ENCODE data around the gene BTBD2. TPM values are rescaled to one million over a fixed set of nuclear protein-coding genes. Genes with fewer than 3 reads are reported as not detected.

The BTBD2 gene
- total RNA-seq, 2 donors from 2014 or later = 42.3 to 44.8 TPM

DNA sequence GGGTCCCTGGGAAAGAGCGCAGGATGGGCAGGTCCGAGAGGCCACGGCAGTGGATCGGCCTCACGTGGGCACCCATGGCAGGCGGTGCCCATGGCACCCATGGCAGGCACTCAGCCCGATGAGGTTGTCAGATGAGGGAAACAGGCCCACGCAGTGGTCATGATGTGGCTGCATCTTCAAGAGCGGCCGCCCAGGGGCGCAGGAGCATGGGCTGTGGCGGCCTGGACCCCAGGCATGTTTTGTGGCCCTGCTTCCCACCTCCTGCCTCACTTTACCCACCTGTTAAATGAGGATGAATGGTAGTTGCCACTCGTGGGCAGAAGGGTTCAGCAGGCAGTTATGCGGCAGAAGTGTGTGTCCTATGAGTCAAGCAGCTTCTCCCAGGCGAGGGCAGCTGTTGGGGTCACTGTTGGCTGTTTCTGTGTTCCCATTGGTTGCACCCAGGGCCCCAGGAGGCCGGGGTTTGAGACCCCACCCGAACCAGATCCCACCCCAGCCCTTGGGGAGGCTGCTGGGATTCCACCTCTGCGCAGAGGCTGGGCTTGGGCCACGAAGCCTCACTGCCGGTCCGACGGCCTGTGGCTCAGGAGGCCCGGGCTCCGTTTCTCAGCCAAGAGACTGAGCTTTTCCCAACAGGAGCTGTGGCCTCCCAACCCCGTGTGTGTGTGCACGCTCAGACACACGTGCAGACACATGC is 44.6 kb downstream of the BTBD2 start:
- no peaks in the 10 kb centered on the region for H3K27me3 ChIP-seq
- no peaks in the 10 kb centered on the region for H3K4me1 ChIP-seq
- intact Hi-C loops (cut with DNase I) = no loop called here
- H3K9me3 ChIP-seq = no peaks in the 10 kb centered on the region
- H3K36me3 ChIP-seq (replicated peaks in 1 of 2; ENCODE audit: insufficient read depth in 1 of 2, low read depth in 2 of 2) = peaks cover 0 to 4% of the 10 kb centered on the region in 2 donors
- ATAC-seq (no peak), DNase-seq (no peak)
- TF ChIP-seq POLR2A (IDR thresholded peaks at IDR 0.05) = no peak
- TF ChIP-seq, protein P1, sequence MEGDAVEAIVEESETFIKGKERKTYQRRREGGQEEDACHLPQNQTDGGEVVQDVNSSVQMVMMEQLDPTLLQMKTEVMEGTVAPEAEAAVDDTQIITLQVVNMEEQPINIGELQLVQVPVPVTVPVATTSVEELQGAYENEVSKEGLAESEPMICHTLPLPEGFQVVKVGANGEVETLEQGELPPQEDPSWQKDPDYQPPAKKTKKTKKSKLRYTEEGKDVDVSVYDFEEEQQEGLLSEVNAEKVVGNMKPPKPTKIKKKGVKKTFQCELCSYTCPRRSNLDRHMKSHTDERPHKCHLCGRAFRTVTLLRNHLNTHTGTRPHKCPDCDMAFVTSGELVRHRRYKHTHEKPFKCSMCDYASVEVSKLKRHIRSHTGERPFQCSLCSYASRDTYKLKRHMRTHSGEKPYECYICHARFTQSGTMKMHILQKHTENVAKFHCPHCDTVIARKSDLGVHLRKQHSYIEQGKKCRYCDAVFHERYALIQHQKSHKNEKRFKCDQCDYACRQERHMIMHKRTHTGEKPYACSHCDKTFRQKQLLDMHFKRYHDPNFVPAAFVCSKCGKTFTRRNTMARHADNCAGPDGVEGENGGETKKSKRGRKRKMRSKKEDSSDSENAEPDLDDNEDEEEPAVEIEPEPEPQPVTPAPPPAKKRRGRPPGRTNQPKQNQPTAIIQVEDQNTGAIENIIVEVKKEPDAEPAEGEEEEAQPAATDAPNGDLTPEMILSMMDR (IDR thresholded peaks at IDR 0.05) = no peak
- 88 to 93% methylated on average over 10 to 23 of the region's 27 CpGs for WGBS, 2 donors
- no peak overlapping the region for H3K4me3 ChIP-seq
- H3K27ac ChIP-seq = no peak overlapping the region

DNA sequence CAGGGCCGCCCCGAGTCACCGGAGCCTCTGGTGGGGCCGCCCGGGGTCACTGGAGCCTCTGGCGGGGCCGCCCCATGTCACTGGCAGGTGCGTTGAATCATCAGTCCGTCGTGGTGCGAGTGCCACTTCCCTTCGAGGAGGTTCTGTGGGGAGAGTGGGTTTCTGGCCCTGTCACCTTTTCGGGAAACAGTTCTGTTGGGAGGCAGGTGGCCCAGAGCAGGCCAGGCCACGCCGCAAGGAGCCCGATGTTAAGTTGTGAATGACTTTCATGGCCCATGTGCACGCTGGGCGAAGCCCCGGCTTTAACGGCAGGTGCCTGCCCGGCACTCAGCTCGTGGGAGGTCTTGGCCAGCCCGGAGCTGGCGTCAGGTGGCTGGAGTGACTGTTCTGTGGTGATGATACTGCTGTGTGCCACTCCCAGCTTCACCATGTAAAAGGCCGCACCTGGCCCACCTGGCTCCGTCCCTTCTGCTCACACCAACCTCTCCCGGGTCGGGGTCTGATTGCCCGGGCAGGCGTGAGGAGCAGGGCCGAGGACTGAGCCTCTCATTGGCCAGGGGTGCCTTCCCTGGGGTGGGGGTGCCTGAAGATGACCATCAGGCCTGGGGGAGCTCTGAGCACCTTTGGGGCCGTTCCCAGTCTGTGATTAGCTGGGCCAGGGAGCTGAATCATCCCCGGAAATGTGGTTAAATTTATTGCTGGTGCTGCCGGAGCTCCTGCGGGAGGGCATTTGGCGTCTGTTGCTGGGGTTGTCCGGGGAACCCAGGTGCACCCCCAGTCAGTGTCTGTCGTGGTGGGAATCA is 45.3 kb downstream of the BTBD2 start:
- DNase-seq = no peak
- Histone ChIP-seq H3K9me3 (no peaks in the 10 kb centered on the region), H3K4me3 (no peak overlapping the region), H3K4me1 (no peaks in the 10 kb centered on the region), H3K36me3 (replicated peaks in 1 of 2; ENCODE audit: insufficient read depth in 1 of 2, low read depth in 2 of 2) (peaks cover 0 to 4% of the 10 kb centered on the region in 2 donors), H3K27me3 (no peaks in the 10 kb centered on the region), H3K27ac (no peak overlapping the region)
- WGBS, 2 donors = 87% methylated on average over 33 of the region's 38 CpGs; no CpG with 5 or more reads in 1 of the 2 donors
- intact Hi-C loops (cut with DNase I) = no loop called here
- no peak for ATAC-seq
- TF ChIP-seq, protein P1 (IDR thresholded peaks at IDR 0.05) = no peak
- no peak for TF ChIP-seq POLR2A (IDR thresholded peaks at IDR 0.05)

DNA sequence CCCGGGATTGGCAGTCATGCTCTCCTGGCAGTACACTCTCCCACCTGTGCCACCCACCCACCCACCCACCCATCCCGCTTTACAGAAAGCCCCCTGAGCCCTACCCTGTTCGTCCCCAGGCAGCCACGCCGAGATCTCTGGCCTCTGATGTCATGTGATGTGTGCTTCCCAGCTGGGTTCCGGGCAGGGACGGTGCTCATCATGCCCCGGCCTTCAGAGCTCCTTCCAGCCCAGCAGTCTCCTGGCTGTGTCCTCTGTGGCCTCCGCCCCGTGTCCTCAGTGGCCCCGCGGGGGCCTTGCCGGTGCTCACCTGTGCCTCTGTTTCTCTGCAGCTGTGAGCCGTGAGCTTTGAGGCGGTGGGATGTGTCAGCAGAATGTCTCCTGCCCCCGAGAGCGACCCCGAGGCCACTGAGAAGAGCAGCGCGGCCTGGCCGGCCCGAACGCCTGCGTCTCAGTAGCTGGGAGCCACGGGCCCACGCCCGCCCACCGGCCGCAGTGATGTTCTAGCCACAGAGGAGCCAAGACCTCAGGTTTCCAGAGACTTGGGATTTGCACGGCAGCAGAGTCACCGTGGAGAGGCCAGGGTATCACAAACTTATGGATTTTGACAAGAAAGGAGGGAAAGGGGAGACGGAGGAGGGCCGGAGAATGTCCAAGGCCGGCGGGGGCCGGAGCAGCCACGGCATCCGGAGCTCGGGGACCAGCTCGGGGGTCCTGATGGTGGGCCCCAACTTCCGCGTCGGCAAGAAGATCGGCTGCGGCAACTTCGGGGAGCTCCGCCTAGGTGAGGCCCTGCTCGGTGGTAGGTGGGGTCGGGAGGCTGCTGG is 46.1 kb downstream of the BTBD2 start:
- intact Hi-C loops (cut with DNase I) = no loop called here
- Histone ChIP-seq H3K27me3 (no peaks in the 10 kb centered on the region), H3K4me3 (no peak overlapping the region), H3K9me3 (no peaks in the 10 kb centered on the region), H3K4me1 (no peaks in the 10 kb centered on the region), H3K27ac (no peak overlapping the region), H3K36me3 (replicated peaks in 1 of 2; ENCODE audit: insufficient read depth in 1 of 2, low read depth in 2 of 2) (peaks cover 0 to 3% of the 10 kb centered on the region in 2 donors)
- ATAC-seq (no peak), DNase-seq (no peak)
- TF ChIP-seq, protein P1 (IDR thresholded peaks at IDR 0.05) = no peak
- no peak for TF ChIP-seq POLR2A (IDR thresholded peaks at IDR 0.05)
- WGBS, 2 donors = 93 to 97% methylated on average over 30 to 46 of the region's 49 CpGs

DNA sequence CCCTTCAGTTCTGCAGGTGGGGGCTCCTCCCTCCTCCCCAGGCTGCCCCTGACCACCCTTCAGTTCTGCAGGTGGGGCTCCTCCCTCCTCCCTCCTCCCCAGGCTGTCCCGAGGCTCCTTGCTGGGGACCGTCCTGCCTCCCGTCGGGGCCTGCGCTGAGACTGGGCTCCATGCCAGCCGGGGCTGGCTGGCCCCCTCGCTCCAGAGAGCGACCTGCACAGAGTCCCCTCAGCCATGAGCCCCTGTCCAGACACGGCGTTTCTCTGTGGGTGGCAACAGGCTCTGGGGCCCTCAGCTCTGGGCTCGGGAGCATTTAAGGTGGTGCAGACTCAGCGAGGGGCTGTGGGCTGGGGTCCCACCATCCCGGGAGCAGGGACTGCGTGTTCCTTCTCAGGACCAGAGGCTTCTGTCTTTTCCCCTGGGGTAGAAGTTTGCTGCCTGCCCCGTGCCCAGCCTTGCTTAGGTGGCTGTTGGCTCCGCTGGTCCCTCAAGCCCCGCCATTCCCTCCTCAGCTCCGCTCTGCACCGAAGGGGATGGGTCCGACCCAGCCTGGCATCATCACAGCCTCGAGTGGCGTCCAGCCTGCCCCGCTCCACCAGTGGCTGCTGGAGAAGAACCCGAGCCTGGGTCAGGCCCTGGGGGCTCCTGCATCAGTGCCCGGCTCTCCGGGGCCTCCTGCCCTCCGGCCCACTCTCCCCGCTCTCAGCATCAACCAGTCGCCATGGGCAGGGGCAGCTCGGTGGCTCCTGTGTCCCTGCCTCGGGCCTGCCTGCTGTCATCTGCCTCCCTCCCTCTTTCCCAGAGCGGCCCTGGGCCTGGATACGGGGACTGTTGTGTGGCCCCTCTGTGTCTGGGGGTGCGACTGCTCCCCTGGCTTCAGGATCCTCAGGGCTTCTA is 47.0 kb downstream of the BTBD2 start:
- peaks cover 0 to 3% of the 10 kb centered on the region in 2 donors for H3K36me3 ChIP-seq (replicated peaks in 1 of 2; ENCODE audit: insufficient read depth in 1 of 2, low read depth in 2 of 2)
- WGBS, 2 donors = 82 to 86% methylated on average over 13 to 34 of the region's 34 CpGs
- DNase-seq = no peak
- no peaks in the 10 kb centered on the region for H3K27me3 ChIP-seq
- no peak for TF ChIP-seq POLR2A (IDR thresholded peaks at IDR 0.05)
- TF ChIP-seq, protein P1 (IDR thresholded peaks at IDR 0.05) = no peak
- no peak for ATAC-seq
- no peak overlapping the region for H3K27ac ChIP-seq
- H3K4me3 ChIP-seq = no peak overlapping the region
- H3K9me3 ChIP-seq = no peaks in the 10 kb centered on the region
- no peaks in the 10 kb centered on the region for H3K4me1 ChIP-seq
- intact Hi-C loops (cut with DNase I) = no loop called here
